Measurements from ENCODE around the gene ZC4H2.

GRCh38 chrX:64976673-64977040 lies 407 bp upstream of the ZC4H2 start:
- TF ChIP-seq POLR2A (IDR thresholded peaks at IDR 0.05; ENCODE audit: low read depth) (no peak), CTCF (IDR thresholded peaks at IDR 0.05) (no peak), POLR2AphosphoS5 (IDR thresholded peaks at IDR 0.05) (no peak), EP300 (IDR thresholded peaks at IDR 0.05) (no peak)

Measured in esophagus muscularis mucosa (tissue), 4 donors.